HEK293 (cell line): Measurements from ENCODE around the gene DNMT3B.

ENCODE experiments used
- CTCF ChIA-PET: fragments of 350-600 bp; formaldehyde crosslinking; extraction: SDS; loops from one replicate; lab custom pipeline; 2021; ENCODE audit warnings: antibody characterized with exemption; lab: Yijun Ruan, JAX
- POLR2A ChIA-PET: fragments of 300-600 bp; formaldehyde crosslinking; extraction: SDS; loops from one replicate; lab custom pipeline; 2020; ENCODE audit warnings: antibody characterized with exemption, inconsistent platforms; lab: Yijun Ruan, JAX
- H3K27ac ChIP-seq: fragments of 200-500 bp; sonication (Bioruptor generic); 2 replicates; pipeline ENCODE4 v1.5.1; 2014; ENCODE audit warnings: low read depth, low read length, control low read depth, inconsistent platforms; ENCODE audit errors: extremely low read depth
- H3K36me3 ChIP-seq, 2 experiments: fragments of 200-500 bp in 1 of 2; sonication (Bioruptor generic) in 1 of 2; 1 replicate in 1 of 2; 2 replicates in 1 of 2; pipeline ENCODE4 v1.5.1; 2014 to 2017; ENCODE audit warnings: inconsistent platforms in 2 of 2, low read length in 2 of 2; ENCODE audit not compliant: control insufficient read depth in 2 of 2, insufficient read depth in 1 of 2
- H3K4me1 ChIP-seq: fragments of 200-500 bp; sonication (Bioruptor generic); 2 replicates; pipeline ENCODE4 v1.5.1; 2014; ENCODE audit warnings: mild to moderate bottlenecking, low read length, inconsistent platforms; ENCODE audit not compliant: control insufficient read depth, insufficient read depth
- H3K4me3 ChIP-seq: 2 replicates; pipeline ENCODE4 v1.5.1; 2011; ENCODE audit warnings: low read depth, mild to moderate bottlenecking, control low read depth, low read length, moderate library complexity
- H3K9me3 ChIP-seq: fragments of 200-500 bp; sonication (Bioruptor generic); 2 replicates; pipeline ENCODE4 v1.5.1; 2014; ENCODE audit warnings: low read depth, low read length, inconsistent platforms; ENCODE audit not compliant: control insufficient read depth, insufficient read depth
- BCL11B ChIP-seq: fragments of 450-650 bp; formaldehyde crosslinking; IDR thresholded peaks from 2 replicates; pipeline ENCODE4 v1.5.1; 2016; ENCODE audit warnings: low read depth, missing biosample characterization, missing genetic modification characterization
- BCL6B ChIP-seq: fragments of 450-650 bp; formaldehyde crosslinking; IDR thresholded peaks from 2 replicates; pipeline ENCODE4 v1.5.1; 2017; ENCODE audit warnings: missing biosample characterization, missing genetic modification characterization
- PRDM6 ChIP-seq: fragments of 450-650 bp; formaldehyde crosslinking; IDR thresholded peaks from 2 replicates; pipeline ENCODE4 v1.5.1; 2017; ENCODE audit warnings: missing biosample characterization, missing genetic modification characterization
- TCF7L2 ChIP-seq: IDR thresholded peaks from 2 replicates; pipeline ENCODE4 v1.6.1; 2011; ENCODE audit warnings: low read depth, mild to moderate bottlenecking, inconsistent platforms, low read length, moderate library complexity, borderline replicate concordance
- TSHZ1 ChIP-seq: fragments of 450-650 bp; formaldehyde crosslinking; IDR thresholded peaks from 2 replicates; pipeline ENCODE4 v1.5.1; 2016; ENCODE audit warnings: missing biosample characterization, missing genetic modification characterization, borderline replicate concordance
- ZNF19 ChIP-seq: fragments of 450-650 bp; formaldehyde crosslinking; IDR thresholded peaks from 2 replicates; pipeline ENCODE4; 2016; ENCODE audit warnings: missing biosample characterization, missing genetic modification characterization, low read depth
- ZNF366 ChIP-seq: fragments of 450-650 bp; formaldehyde crosslinking; conservative IDR thresholded peaks from 2 replicates; pipeline ENCODE4 v1.5.1; 2016; ENCODE audit warnings: missing biosample characterization, missing genetic modification characterization
- ZNF37A ChIP-seq: fragments of 450-650 bp; IDR thresholded peaks from 2 replicates; pipeline ENCODE4 v1.5.1; 2018; ENCODE audit warnings: missing biosample characterization, missing genetic modification characterization
- ZNF433 ChIP-seq: fragments of 450-650 bp; formaldehyde crosslinking; IDR thresholded peaks from 2 replicates; pipeline ENCODE4 v1.5.1; 2016; ENCODE audit warnings: missing biosample characterization, missing genetic modification characterization, low read depth
- ZNF473 ChIP-seq: fragments of 450-650 bp; formaldehyde crosslinking; IDR thresholded peaks from 2 replicates; pipeline ENCODE4 v1.5.1; 2017; ENCODE audit warnings: missing biosample characterization, missing genetic modification characterization
- ZNF510 ChIP-seq: fragments of 450-650 bp; formaldehyde crosslinking; IDR thresholded peaks from 2 replicates; pipeline ENCODE4 v1.5.1; 2018; ENCODE audit warnings: mild to moderate bottlenecking, missing genetic modification characterization, missing biosample characterization; ENCODE audit not compliant: insufficient replicate concordance
- ZNF548 ChIP-seq: fragments of 450-650 bp; formaldehyde crosslinking; IDR thresholded peaks from 2 replicates; pipeline ENCODE4 v1.5.1; 2016; ENCODE audit warnings: missing biosample characterization, missing genetic modification characterization
- ZNF645 ChIP-seq: fragments of 450-650 bp; formaldehyde crosslinking; IDR thresholded peaks from 2 replicates; pipeline ENCODE4; 2016; ENCODE audit warnings: missing biosample characterization, missing genetic modification characterization
- ZNF670 ChIP-seq: fragments of 450-650 bp; formaldehyde crosslinking; IDR thresholded peaks from 2 replicates; pipeline ENCODE4 v1.5.1; 2016; ENCODE audit warnings: missing biosample characterization, missing genetic modification characterization, low read depth
- ZNF747 ChIP-seq: fragments of 450-650 bp; formaldehyde crosslinking; IDR thresholded peaks from 2 replicates; pipeline ENCODE4 v1.5.1; 2016; ENCODE audit warnings: missing biosample characterization, missing genetic modification characterization
- ZNF776 ChIP-seq: fragments of 450-650 bp; formaldehyde crosslinking; IDR thresholded peaks from 2 replicates; pipeline ENCODE4 v1.5.0; 2017; ENCODE audit warnings: missing biosample characterization, missing genetic modification characterization, borderline replicate concordance
- ZNF777 ChIP-seq: fragments of 450-650 bp; formaldehyde crosslinking; IDR thresholded peaks from 2 replicates; pipeline ENCODE4 v1.5.1; 2017; ENCODE audit warnings: missing biosample characterization, missing genetic modification characterization, borderline replicate concordance
- ZNF785 ChIP-seq: fragments of 450-650 bp; formaldehyde crosslinking; IDR thresholded peaks from 2 replicates; pipeline ENCODE4 v1.5.1; 2016; ENCODE audit warnings: missing biosample characterization, missing genetic modification characterization

Gene DNMT3B

GRCh38 chr20:32845786-32846185, 83.6 kb downstream of the DNMT3B start:
- no peaks in the 10 kb centered on the region for H3K9me3 ChIP-seq
- no peaks in the 10 kb centered on the region for H3K4me1 ChIP-seq
- POLR2A ChIA-PET, result no interaction called here
- no peak for TF ChIP-seq ZNF366 (tag by site-specific recombination)
- TF ChIP-seq ZNF776 (tag by site-specific recombination), result no peak
- TF ChIP-seq ZNF473 (tag by site-specific recombination), result no peak
- TF ChIP-seq ZNF785 (tag by site-specific recombination), result no peak
- no peak for TF ChIP-seq TSHZ1
- no peak for TF ChIP-seq ZNF19
- TF ChIP-seq ZNF548 (tag by site-specific recombination), result no peak
- no peak for TF ChIP-seq ZNF645 (tag by site-specific recombination)
- TF ChIP-seq TCF7L2, result no peak
- H3K36me3 ChIP-seq, result peaks cover 20 to 81% of the 10 kb centered on the region in 2 experiments; a peak in 2 of 3 replicates
- CTCF ChIA-PET, result no interaction called here
- H3K4me3 ChIP-seq, result no peak overlapping the region
- no peak overlapping the region for H3K27ac ChIP-seq

GRCh38 chr20:32846852-32847251, 84.7 kb downstream of the DNMT3B start:
- Histone ChIP-seq H3K9me3 (no peaks in the 10 kb centered on the region), H3K4me3 (no peak overlapping the region), H3K36me3 (peaks cover 19 to 82% of the 10 kb centered on the region in 2 experiments; a peak in 2 of 3 replicates), H3K4me1 (no peaks in the 10 kb centered on the region)
- ChIA-PET POLR2A (interaction anchor here (1.1 kb wide), 1 partner anchor 27 kb away, joined by 5 read pairs; the partner anchor contains the start of gene MAPRE1), CTCF (interaction anchor here (0.9 kb wide), 1 partner anchor 10 kb away, joined by 3 read pairs; no protein-coding TSS in a partner anchor)
- TF ChIP-seq ZNF433 (no peak), ZNF510 (tag by site-specific recombination) (no peak), BCL6B (tag by site-specific recombination) (no peak), BCL11B (no peak), PRDM6 (tag by site-specific recombination) (no peak), ZNF777 (no peak), ZNF670 (tag by site-specific recombination) (no peak), ZNF37A (tag by site-specific recombination) (no peak), ZNF747 (tag by site-specific recombination) (no peak)
- TF ChIP-seq, all 188 proteins: peak for 0
- H3K27ac ChIP-seq, result no peak overlapping the region
